HepG2 (cell line): ENCODE data around the gene ACTL6A. TPM values are rescaled to one million over a fixed set of nuclear protein-coding genes. Genes with fewer than 3 reads are reported as not detected.

ENCODE experiments used
- AKNA ChIP-seq: sonication (generic); formaldehyde crosslinking; IDR thresholded peaks from 2 replicates; pipeline ENCODE4 v1.4.0; 2020; ENCODE audit warnings: missing genetic modification reagents, borderline replicate concordance
- HNRNPUL1 ChIP-seq: fragments of 200-400 bp; formaldehyde crosslinking; IDR thresholded peaks from 2 replicates; pipeline ENCODE4 v1.6.1; 2017; ENCODE audit warnings: low read depth, mild to moderate bottlenecking, low read length, moderate library complexity
- IRF2 ChIP-seq: IDR thresholded peaks from 2 replicates; pipeline ENCODE4 v1.6.1; 2018; ENCODE audit warnings: missing genetic modification reagents, missing compliant biosample characterization
- KAT7 ChIP-seq: IDR thresholded peaks from 2 replicates; pipeline ENCODE4 v1.6.1; 2018; ENCODE audit warnings: borderline replicate concordance, missing compliant biosample characterization
- TBX2 ChIP-seq: sonication (generic); formaldehyde crosslinking; IDR thresholded peaks from 2 replicates; pipeline ENCODE4 v1.5.0; 2020; ENCODE audit warnings: missing genetic modification reagents, mild to moderate bottlenecking, borderline replicate concordance
- TIGD3 ChIP-seq: sonication (generic); formaldehyde crosslinking; IDR thresholded peaks from 2 replicates; pipeline ENCODE4 v1.5.1; 2020; ENCODE audit warnings: mild to moderate bottlenecking, missing genetic modification reagents, borderline replicate concordance
- ZHX1 ChIP-seq: sonication (generic); formaldehyde crosslinking; IDR thresholded peaks from 2 replicates; pipeline ENCODE4 v1.8.1; 2022; ENCODE audit warnings: low read depth, mild to moderate bottlenecking, missing genetic modification reagents
- ZNF333 ChIP-seq: sonication (generic); formaldehyde crosslinking; IDR thresholded peaks from 2 replicates; pipeline ENCODE4 v1.4.0; 2020; ENCODE audit warnings: mild to moderate bottlenecking, missing genetic modification reagents, borderline replicate concordance
- ZNF446 ChIP-seq: sonication (generic); formaldehyde crosslinking; IDR thresholded peaks from 2 replicates; pipeline ENCODE4 v1.5.0; 2020; ENCODE audit warnings: mild to moderate bottlenecking, missing genetic modification reagents
- ZNF83 ChIP-seq: sonication (generic); formaldehyde crosslinking; IDR thresholded peaks from 2 replicates; pipeline ENCODE4 v1.4.0; 2020; ENCODE audit warnings: missing genetic modification reagents, mild to moderate bottlenecking, borderline replicate concordance
- polyA plus RNA-seq, 8 experiments: library from polyadenylated mRNA; depleted of rRNA in 3 of 8; stranded (reverse) in 7 of 8; unstranded in 1 of 8; fragments of >200 nt; fragmentation: Illumina TruSeq in 4 of 8; extraction: Trizol in 4 of 8; gene quantifications; 2 replicates each; pipeline versions ENCODE4 v1.2.1 to v1.2.3, GENCODE V29; 2011 to 2016; ENCODE audit warnings: low read depth in 4 of 8, missing spikeins in 1 of 8, mixed read lengths in 1 of 8; ENCODE audit not compliant: insufficient read depth in 1 of 8
- total RNA-seq, 5 experiments: library from RNA; depleted of rRNA; stranded (reverse); fragments of >200 nt; fragmentation: Illumina TruSeq; extraction: Trizol; gene quantifications; 2 replicates each; pipeline ENCODE4 v1.2.3, GENCODE V29; 2016; ENCODE audit warnings: low read depth in 1 of 5
- TF ChIP-seq, protein P1 (sequence below): sonication (generic); formaldehyde crosslinking; IDR thresholded peaks from 2 replicates; pipeline ENCODE4 v1.4.0; 2020; ENCODE audit warnings: mild to moderate bottlenecking, missing genetic modification reagents

ACTL6A gene
- total and polyA plus RNA-seq, 2 of the 13 experiments (the other 11 are each of a cell fraction or from before 2014, with no cell fraction given) = 58.1 to 84.1 TPM

DNA sequence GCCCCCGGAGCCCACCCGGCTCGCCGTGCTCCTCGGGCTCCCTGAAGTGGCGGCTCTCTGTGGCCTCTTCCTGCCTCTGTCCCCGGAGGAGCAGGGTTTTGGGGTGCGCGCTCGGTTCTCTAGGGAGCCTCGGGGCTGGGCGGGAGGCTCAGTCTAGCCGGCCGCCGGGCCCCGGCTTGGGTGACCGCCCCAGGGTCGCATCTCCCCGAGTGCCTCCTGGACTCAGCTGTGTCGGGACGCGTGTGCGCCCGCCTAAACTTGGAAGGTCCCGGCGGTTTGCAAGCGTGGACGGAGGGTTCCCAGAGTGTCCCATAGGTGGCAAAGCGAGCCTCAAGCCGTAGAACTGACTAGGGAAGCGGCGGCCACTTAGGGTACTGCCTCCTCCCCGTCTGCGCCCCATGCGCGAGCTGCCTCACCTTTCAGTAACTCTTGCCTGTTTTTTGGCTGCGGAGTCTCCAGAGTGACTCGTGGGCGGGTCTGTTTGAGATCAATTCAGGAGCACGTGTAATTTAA, 601 bp downstream of the ACTL6A start (continued):
- TF ChIP-seq AKNA (CRISPR knock-in tag) (no peak), ZNF333 (CRISPR knock-in tag) (no peak), IRF2 (no peak), TBX2 (peak; percentile 11; the same call in 1 of the 2 replicates), TIGD3 (CRISPR knock-in tag) (no peak), HNRNPUL1 (no peak), ZNF83 (CRISPR knock-in tag) (no peak), ZNF446 (CRISPR knock-in tag) (no peak), KAT7 (CRISPR knock-in tag) (peak; percentile 39; the same call in 1 of the 2 replicates), ZHX1 (no peak)
- TF ChIP-seq, protein P1, sequence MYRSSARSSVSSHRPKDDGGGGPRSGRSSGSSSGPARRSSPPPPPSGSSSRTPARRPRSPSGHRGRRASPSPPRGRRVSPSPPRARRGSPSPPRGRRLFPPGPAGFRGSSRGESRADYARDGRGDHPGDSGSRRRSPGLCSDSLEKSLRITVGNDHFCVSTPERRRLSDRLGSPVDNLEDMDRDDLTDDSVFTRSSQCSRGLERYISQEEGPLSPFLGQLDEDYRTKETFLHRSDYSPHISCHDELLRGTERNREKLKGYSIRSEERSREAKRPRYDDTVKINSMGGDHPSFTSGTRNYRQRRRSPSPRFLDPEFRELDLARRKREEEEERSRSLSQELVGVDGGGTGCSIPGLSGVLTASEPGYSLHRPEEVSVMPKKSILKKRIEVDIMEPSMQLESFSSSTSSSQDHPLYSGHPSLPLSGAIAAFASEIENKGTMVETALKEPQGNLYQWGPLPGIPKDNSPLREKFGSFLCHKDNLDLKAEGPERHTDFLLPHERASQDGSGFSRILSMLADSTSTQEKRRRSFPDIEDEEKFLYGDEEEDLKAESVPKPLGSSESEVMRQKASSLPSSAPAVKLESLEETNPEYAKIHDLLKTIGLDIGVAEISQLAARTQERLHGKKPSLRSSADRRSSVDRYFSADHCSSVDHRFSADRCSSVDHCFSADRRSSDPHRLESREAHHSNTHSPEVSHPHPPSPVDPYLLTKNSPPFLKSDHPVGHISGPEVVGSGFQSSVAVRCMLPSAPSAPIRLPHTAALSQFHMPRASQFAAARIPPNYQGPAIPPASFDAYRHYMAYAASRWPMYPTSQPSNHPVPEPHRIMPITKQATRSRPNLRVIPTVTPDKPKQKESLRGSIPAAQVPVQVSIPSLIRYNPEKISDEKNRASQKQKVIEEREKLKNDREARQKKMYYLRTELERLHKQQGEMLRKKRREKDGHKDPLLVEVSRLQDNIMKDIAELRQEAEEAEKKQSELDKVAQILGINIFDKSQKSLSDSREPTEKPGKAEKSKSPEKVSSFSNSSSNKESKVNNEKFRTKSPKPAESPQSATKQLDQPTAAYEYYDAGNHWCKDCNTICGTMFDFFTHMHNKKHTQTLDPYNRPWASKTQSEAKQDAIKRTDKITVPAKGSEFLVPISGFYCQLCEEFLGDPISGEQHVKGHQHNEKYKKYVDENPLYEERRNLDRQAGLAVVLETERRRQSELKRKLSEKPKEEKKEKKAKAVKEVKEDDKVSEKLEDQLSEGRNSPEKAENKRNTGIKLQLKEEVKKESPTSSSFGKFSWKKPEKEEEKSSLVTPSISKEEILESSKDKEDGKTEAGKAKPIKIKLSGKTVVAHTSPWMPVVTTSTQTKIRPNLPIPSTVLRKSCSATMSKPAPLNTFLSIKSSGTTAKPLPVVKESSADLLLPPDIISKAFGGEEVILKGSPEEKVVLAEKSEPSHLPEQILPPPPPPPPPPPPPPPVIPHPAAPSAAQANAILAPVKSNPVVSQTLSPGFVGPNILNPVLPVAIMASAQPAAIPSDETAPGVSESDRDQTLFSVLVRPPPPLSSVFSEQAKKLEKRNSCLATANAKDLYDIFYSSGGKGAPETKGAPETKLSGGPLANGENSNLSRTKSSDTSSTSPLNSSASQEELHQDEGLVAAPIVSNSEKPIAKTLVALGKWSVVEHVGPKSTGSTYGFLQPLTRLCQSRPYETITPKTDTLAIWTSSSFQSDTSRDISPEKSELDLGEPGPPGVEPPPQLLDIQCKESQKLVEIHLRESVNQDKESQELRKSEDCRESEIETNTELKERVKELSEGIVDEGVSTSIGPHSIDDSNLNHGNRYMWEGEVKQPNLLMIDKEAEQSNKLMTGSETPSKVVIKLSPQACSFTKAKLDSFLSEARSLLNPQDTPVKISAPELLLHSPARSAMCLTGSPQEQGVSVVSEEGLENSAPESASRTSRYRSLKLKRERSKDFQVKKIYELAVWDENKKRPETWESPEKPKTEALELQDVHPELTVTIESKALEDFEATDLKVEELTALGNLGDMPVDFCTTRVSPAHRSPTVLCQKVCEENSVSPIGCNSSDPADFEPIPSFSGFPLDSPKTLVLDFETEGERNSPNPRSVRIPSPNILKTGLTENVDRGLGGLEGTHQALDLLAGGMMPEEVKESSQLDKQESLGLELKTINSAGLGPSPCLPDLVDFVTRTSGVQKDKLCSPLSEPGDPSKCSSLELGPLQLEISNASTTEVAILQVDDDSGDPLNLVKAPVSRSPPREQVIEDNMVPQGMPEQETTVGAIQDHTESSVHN = no peak
